ENCODE results near the gene PAX2.

PAX2 gene

DNA sequence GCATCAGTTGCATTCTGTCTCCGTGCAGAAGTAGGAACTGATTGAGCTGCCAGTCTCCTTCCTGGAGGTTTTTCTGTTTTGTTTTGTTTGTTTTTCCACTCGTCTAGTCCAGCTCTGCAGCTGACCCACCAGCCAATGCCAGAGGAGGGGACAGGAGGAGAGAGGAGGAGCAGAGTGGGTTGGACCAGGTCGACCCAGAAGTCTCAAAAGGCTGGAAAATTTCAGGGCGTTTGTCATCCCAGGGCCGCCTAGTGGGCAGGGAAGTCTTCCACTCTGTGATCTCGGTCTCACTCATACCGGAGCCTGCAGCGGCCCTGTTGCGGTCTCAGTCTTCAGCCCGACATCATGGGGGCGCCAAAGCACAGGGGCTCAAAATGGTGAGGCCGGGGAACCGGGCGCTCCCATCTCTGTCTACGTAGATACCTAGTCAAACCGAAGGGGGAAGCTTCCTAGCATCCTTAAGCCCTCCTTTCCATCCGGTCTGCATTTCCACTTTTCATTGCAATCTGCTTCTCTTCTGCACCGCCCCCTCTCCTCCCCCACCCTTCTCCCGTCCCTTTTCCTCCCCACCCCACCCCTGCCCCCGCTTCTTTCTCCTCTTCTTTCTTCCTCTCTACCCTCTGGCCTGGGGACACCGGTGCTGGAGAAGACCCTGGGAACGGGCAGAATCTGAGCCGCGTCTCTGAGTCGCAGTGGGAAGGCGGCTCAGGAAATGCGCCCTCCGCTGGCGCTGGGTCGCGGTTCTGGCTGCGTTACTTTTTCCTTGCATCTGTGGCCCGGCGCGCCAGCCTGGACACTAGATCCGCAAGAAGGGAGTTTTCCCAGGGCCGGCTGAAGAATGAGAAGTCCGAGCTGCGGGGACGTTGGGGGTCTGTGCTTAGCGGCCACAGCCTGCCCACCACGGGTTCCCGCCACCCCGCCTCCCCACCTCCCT lies 16.2 kb upstream of the PAX2 start:
- Histone ChIP-seq H3K36me3 (replicated peaks; ENCODE audit: insufficient read depth, low read length) (no peaks in the 10 kb centered on the region), H3K4me3 (ENCODE audit: low read length) (no peak overlapping the region), H3K4me1 (ENCODE audit: low read length) (peaks cover 10% of the 10 kb centered on the region; the same call in 1 of the 2 replicates), H3K9ac (ENCODE audit: low read length) (no peak overlapping the region), H3K27ac (ENCODE audit: low read length) (no peak overlapping the region), H3F3A (ENCODE audit: insufficient read depth, low read length) (no peaks in the 10 kb centered on the region), H3K79me2 (ENCODE audit: low read length) (no peaks in the 10 kb centered on the region), H3K27me3 (replicated peaks; ENCODE audit: insufficient read depth, low read length) (peaks cover 94% of the 10 kb centered on the region), H4K20me1 (ENCODE audit: insufficient read depth, low read length) (0 out of 2 replicates have a peak, but pooled peaks cover 5% of the 10 kb centered on the region), H3K4me2 (ENCODE audit: low read depth, low read length) (no peak overlapping the region), H3K9me2 (replicated peaks; ENCODE audit: insufficient read depth, low read length) (no peaks in the 10 kb centered on the region), H2AFZ (ENCODE audit: low read length) (no peak overlapping the region), H3K9me3 (replicated peaks; ENCODE audit: insufficient read depth, low read length) (no peaks in the 10 kb centered on the region)
- DNase-seq = no peak
- TF ChIP-seq, protein P1, sequence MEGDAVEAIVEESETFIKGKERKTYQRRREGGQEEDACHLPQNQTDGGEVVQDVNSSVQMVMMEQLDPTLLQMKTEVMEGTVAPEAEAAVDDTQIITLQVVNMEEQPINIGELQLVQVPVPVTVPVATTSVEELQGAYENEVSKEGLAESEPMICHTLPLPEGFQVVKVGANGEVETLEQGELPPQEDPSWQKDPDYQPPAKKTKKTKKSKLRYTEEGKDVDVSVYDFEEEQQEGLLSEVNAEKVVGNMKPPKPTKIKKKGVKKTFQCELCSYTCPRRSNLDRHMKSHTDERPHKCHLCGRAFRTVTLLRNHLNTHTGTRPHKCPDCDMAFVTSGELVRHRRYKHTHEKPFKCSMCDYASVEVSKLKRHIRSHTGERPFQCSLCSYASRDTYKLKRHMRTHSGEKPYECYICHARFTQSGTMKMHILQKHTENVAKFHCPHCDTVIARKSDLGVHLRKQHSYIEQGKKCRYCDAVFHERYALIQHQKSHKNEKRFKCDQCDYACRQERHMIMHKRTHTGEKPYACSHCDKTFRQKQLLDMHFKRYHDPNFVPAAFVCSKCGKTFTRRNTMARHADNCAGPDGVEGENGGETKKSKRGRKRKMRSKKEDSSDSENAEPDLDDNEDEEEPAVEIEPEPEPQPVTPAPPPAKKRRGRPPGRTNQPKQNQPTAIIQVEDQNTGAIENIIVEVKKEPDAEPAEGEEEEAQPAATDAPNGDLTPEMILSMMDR (IDR thresholded peaks at IDR 0.05; ENCODE audit: low read length) = 0 out of 2 replicates have a peak, but pooled peaks have one; percentile 3
- no peak for TF ChIP-seq EZH2 (optimal IDR thresholded peaks at IDR 0.05; ENCODE audit: low read depth, low read length)

DNA sequence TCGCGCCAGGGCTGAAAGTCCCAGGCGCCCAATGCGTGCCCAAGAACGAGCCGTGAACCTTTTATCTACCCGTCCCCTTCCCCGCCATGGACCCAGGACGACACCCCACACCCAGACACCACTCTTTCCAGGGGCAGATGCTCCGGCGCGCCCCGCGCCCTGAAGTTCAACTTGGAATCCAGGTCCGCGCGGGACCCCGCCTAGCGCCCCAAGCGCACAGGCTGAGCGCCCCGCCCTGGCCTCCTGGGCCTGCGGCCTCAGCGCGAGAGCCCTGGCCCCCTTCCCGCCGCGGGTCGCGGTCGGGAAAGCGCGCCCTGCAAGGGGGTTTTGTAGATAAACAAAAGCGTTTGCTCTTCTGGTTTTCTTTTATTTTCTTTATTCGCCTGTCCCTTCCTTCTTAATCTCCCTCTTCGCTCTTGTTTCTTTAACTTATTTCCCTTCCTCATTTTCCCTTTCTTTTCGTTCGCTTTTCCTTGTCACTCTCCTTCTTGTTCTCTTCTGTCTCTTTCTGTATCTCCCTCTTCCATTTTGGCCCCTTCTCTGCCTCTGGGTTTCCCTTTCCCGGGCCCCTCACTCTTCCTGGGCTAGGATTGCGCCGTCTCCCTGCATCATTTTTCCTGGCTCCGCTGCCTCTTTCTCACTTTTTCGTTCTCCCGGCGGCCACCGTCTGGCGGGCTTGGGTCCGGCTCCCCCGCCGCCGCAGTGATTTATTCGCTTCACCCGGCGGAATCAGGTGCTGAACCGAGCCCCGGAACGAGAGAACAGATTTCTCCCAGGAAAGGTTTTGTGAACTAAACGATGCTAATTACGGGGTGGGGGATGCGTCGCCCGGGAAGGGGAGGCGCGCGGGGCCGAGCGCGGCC lies 15.3 kb upstream of the PAX2 start:
- no peaks in the 10 kb centered on the region for H3K9me2 ChIP-seq (replicated peaks; ENCODE audit: insufficient read depth, low read length)
- no peaks in the 10 kb centered on the region for H3K79me2 ChIP-seq (ENCODE audit: low read length)
- H3F3A ChIP-seq (ENCODE audit: insufficient read depth, low read length) = no peaks in the 10 kb centered on the region
- no peak overlapping the region for H3K4me2 ChIP-seq (ENCODE audit: low read depth, low read length)
- H3K4me3 ChIP-seq (ENCODE audit: low read length) = no peak overlapping the region
- no peak for DNase-seq
- no peak overlapping the region for H2AFZ ChIP-seq (ENCODE audit: low read length)
- H4K20me1 ChIP-seq (ENCODE audit: insufficient read depth, low read length) = 0 out of 2 replicates have a peak, but pooled peaks cover 5% of the 10 kb centered on the region
- H3K36me3 ChIP-seq (replicated peaks; ENCODE audit: insufficient read depth, low read length) = no peaks in the 10 kb centered on the region
- H3K27me3 ChIP-seq (replicated peaks; ENCODE audit: insufficient read depth, low read length) = peaks cover 96% of the 10 kb centered on the region
- no peaks in the 10 kb centered on the region for H3K9me3 ChIP-seq (replicated peaks; ENCODE audit: insufficient read depth, low read length)
- TF ChIP-seq, protein P1 (IDR thresholded peaks at IDR 0.05; ENCODE audit: low read length) = no peak
- TF ChIP-seq EZH2 (optimal IDR thresholded peaks at IDR 0.05; ENCODE audit: low read depth, low read length) (no peak), EZH2phosphoT487 (IDR thresholded peaks at IDR 0.05; ENCODE audit: low read length) (no peak)
- no peak overlapping the region for H3K9ac ChIP-seq (ENCODE audit: low read length)
- H3K27ac ChIP-seq (ENCODE audit: low read length) = no peak overlapping the region
- peaks cover 10% of the 10 kb centered on the region; the same call in 1 of the 2 replicates for H3K4me1 ChIP-seq (ENCODE audit: low read length)

DNA sequence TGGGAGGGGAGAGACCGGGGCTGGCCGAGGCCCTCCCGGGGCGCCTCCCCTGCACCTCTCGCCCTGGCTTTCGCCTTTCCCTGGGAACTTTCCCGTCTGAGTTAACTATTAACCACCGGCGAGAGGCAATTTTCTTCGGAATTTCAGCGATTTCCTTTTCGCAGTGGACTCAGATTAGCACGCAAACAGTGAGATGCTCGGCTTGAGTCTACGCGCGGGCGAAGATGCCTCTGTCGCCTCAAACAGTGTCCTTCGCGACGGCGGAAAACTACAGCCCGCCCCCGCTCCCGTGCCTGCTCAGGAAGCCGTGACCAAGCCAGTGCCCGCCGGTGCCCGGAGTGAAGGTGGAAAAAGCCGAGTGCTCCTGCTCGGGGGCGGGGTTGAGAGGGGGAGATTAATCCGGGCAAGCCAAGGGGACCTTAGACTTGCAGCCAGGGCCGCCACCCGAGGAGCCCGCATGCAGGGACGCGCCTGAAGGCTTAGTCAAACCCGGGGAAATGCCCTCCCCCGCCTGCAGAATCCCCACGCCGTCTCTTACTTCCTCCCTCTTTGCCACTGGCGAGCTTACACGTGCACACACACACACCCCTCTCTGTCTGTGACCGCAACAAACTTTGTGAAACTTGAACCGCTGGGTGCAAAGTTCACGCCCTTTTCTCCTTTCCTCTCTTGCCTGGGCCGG lies 14.5 kb upstream of the PAX2 start:
- no peak overlapping the region for H3K4me3 ChIP-seq (ENCODE audit: low read length)
- H3K9me2 ChIP-seq (replicated peaks; ENCODE audit: insufficient read depth, low read length) = no peaks in the 10 kb centered on the region
- no peak overlapping the region for H2AFZ ChIP-seq (ENCODE audit: low read length)
- no peaks in the 10 kb centered on the region for H3K79me2 ChIP-seq (ENCODE audit: low read length)
- H3K36me3 ChIP-seq (replicated peaks; ENCODE audit: insufficient read depth, low read length) = no peaks in the 10 kb centered on the region
- H3K4me1 ChIP-seq (ENCODE audit: low read length) = peaks cover 10% of the 10 kb centered on the region; the same call in 1 of the 2 replicates
- H3K27ac ChIP-seq (ENCODE audit: low read length) = no peak overlapping the region
- peaks cover 97% of the 10 kb centered on the region for H3K27me3 ChIP-seq (replicated peaks; ENCODE audit: insufficient read depth, low read length)
- TF ChIP-seq EZH2phosphoT487 (IDR thresholded peaks at IDR 0.05; ENCODE audit: low read length) (0 out of 2 replicates have a peak, but pooled peaks have one; percentile 37), EZH2 (optimal IDR thresholded peaks at IDR 0.05; ENCODE audit: low read depth, low read length) (no peak)
- TF ChIP-seq, protein P1 (IDR thresholded peaks at IDR 0.05; ENCODE audit: low read length) = no peak
- no peak overlapping the region for H3K9ac ChIP-seq (ENCODE audit: low read length)
- no peaks in the 10 kb centered on the region for H3F3A ChIP-seq (ENCODE audit: insufficient read depth, low read length)
- H3K9me3 ChIP-seq (replicated peaks; ENCODE audit: insufficient read depth, low read length) = no peaks in the 10 kb centered on the region
- H4K20me1 ChIP-seq (ENCODE audit: insufficient read depth, low read length) = 0 out of 2 replicates have a peak, but pooled peaks cover 5% of the 10 kb centered on the region
- H3K4me2 ChIP-seq (ENCODE audit: low read depth, low read length) = peak overlapping the region; percentile 50; the same call in 1 of the 2 replicates
- peak; percentile 56 for DNase-seq
